Adipocyte (in vitro differentiated cells): Measurements from ENCODE around the gene KITLG.
A peak's percentile ranks its signal among the peaks of the same experiment; 100 is the strongest.

Experiments
- DNase-seq: peaks from one replicate; pipeline ENCODE4 v3.0.0-alpha.2; 2015; ENCODE audit warnings: low read depth
- H3K27me3 ChIP-seq: replicated peaks from 2 replicates; pipeline ENCODE4 v1.7.0; 2013; ENCODE audit warnings: mild to moderate bottlenecking, low read length, moderate library complexity; ENCODE audit not compliant: control insufficient read depth, insufficient read depth
- H3K36me3 ChIP-seq: 2 replicates; pipeline ENCODE4 v1.7.0; 2013; ENCODE audit warnings: low read length, mild to moderate bottlenecking, moderate library complexity; ENCODE audit not compliant: control insufficient read depth, insufficient read depth, severe bottlenecking
- H3K4me1 ChIP-seq: 2 replicates; pipeline ENCODE4 v1.7.0; 2013; ENCODE audit warnings: mild to moderate bottlenecking, low read length, moderate library complexity; ENCODE audit not compliant: control insufficient read depth, insufficient read depth
- H3K4me3 ChIP-seq: 2 replicates; pipeline ENCODE4 v1.7.0; 2013; ENCODE audit warnings: mild to moderate bottlenecking, low read length, moderate library complexity
- H3K9ac ChIP-seq: 2 replicates; pipeline ENCODE4 v1.7.0; 2013; ENCODE audit warnings: mild to moderate bottlenecking, low read length, moderate library complexity
- H3K9me3 ChIP-seq: 2 replicates; pipeline ENCODE4 v1.7.0; 2013; ENCODE audit warnings: mild to moderate bottlenecking, low read length, moderate library complexity; ENCODE audit not compliant: control insufficient read depth

The KITLG gene

DNA sequence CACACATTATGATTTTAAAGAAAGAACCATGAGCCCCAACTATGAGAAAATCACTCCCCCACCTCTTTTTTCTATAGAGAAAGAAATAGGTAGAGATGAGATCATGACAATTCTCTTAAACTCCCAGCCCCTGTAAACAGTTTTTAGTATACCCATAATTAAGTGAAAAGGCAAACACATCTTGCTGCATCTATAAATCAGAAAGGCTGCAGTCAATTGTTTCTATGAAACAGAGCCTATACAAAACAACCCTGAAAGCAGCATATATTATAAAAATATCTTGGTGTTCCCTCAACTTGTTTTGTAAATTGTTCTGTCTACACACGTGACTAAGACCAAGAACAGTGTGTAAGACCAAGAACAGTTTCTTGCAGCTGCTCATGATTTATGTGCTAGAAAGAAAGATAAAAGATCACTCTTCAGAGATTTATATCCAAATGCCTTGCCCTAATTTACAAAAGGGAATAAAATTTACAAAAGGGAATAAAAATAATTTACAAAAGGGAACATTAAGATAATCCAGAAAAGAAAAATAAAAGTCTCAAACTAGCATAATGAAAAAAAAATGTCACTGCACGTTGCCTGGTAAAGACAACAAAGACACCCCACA lies 4.8 kb downstream of the KITLG start:
- Histone ChIP-seq H3K4me3 (no peak overlapping the region), H3K4me1 (peaks cover 78% of the 10 kb centered on the region), H3K9me3 (no peaks in the 10 kb centered on the region), H3K36me3 (no peaks in the 10 kb centered on the region), H3K9ac (no peak overlapping the region), H3K27me3 (no peaks in the 10 kb centered on the region)
- no peak for DNase-seq

- no peak for DNase-seq
- H3K36me3 ChIP-seq, result no peaks in the 10 kb centered on the region
- H3K27me3 ChIP-seq, result no peaks in the 10 kb centered on the region
- peaks cover 84% of the 10 kb centered on the region for H3K4me1 ChIP-seq
- H3K9ac ChIP-seq, result no peak overlapping the region
- H3K4me3 ChIP-seq, result peak overlapping the region; percentile 31
- H3K9me3 ChIP-seq, result no peaks in the 10 kb centered on the region
These were observed 6.0 kb downstream of the KITLG start for GRCh38 chr12:88574278-88574677.

DNA sequence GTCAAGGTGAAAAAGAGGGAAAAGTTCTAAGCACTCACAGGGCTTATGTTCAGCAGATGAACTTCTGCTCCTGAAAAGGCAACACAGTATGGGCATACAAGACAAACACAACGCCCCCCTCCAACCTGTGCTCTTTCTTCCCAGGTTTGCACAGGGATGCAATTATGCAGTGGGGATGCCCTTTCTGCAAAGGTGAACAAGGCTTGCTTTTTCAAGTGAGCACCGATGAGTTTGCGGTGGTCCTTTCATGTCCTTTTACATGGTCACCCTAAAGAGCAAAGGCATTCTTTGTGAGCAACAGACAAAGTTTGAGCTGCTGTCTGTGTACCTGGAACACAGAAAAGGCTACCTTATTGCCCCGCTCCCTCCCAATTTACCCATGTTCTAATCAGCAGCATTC lies 6.7 kb downstream of the KITLG start:
- Histone ChIP-seq H3K9me3 (no peaks in the 10 kb centered on the region), H3K36me3 (no peaks in the 10 kb centered on the region), H3K4me3 (no peak overlapping the region), H3K4me1 (peaks cover 81% of the 10 kb centered on the region), H3K9ac (no peak overlapping the region), H3K27me3 (no peaks in the 10 kb centered on the region)
- DNase-seq, result no peak

DNA sequence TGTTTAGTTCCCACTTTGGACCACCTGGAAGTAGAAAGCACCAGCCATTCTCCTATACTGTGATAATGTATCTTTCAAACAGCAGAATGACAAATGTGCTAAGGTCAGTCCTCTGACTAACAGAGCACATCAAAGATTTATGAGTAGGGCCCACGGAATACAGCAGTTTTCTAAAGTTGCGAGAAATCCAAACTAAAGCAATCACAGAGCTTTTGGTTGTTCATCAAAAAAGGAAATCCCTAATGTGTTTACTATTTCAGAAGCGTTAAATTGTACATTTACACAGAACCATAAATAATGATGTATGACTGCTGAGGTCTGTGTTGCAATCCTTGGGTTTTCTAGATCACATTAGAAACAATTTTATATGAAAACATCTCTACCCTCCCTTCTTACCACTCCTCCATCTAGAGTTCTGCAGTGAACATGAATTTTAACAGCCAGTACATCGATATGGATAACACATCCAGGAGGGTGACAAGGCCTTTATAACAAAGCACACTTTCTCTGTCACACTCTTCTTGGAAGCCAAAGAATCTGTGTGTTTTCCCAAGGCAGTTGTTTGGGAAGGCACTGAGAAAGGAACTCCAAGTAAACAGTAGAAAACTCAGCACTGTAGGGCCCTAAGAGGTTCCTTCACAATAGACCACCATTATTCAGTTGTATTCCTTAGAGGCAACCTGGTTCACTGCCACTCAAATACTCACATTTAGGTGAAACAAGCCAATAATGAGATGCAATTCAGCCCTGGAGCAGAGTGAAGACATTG lies 7.3 kb downstream of the KITLG start:
- no peaks in the 10 kb centered on the region for H3K9me3 ChIP-seq
- peak overlapping the region; percentile 29 for H3K4me3 ChIP-seq

DNA sequence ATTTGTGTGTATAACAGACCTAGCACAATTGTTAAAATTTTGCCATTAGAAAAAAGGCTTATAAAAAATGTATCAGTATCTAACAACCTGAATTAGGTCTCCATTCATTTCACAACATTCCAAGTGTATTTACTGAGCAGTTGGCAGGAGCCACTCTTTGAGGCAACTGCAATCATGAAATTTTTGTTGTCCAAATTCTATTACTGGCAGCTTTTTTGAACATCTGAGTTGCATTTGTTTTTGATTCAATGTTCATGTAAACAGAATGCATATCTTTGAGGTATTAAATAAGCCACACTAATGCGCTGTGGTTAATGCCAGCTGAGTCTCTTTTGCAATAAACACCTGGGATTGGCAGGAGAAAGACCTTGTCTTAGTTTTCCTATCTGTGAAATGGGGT lies 8.7 kb downstream of the KITLG start:
- Histone ChIP-seq H3K4me1 (peaks cover 74% of the 10 kb centered on the region), H3K27me3 (no peaks in the 10 kb centered on the region), H3K36me3 (no peaks in the 10 kb centered on the region), H3K9me3 (no peaks in the 10 kb centered on the region), H3K9ac (no peak overlapping the region), H3K4me3 (no peak overlapping the region)
- peak; percentile 77 for DNase-seq

More for the DNA sequence above, 7.3 kb downstream of the KITLG start:
- H3K36me3 ChIP-seq, result no peaks in the 10 kb centered on the region
- DNase-seq, result peak; percentile 47
- no peak overlapping the region for H3K9ac ChIP-seq
- peaks cover 75% of the 10 kb centered on the region for H3K4me1 ChIP-seq
- H3K27me3 ChIP-seq, result no peaks in the 10 kb centered on the region

GRCh38 chr12:88570103-88570502 lies 10.2 kb downstream of the KITLG start:
- H3K36me3 ChIP-seq, result no peaks in the 10 kb centered on the region
- H3K4me1 ChIP-seq, result peaks cover 63% of the 10 kb centered on the region
- H3K27me3 ChIP-seq, result no peaks in the 10 kb centered on the region
- no peaks in the 10 kb centered on the region for H3K9me3 ChIP-seq
- peak; percentile 43 for DNase-seq
- no peak overlapping the region for H3K4me3 ChIP-seq
- H3K9ac ChIP-seq, result no peak overlapping the region

- Histone ChIP-seq H3K9ac (no peak overlapping the region), H3K9me3 (no peaks in the 10 kb centered on the region), H3K27me3 (no peaks in the 10 kb centered on the region), H3K4me3 (no peak overlapping the region), H3K36me3 (no peaks in the 10 kb centered on the region), H3K4me1 (peaks cover 40% of the 10 kb centered on the region)
- DNase-seq, result peak; percentile 50
These were observed 13.8 kb downstream of the KITLG start for GRCh38 chr12:88566430-88566829.

- DNase-seq, result no peak
- H3K4me1 ChIP-seq, result peaks cover 27% of the 10 kb centered on the region
- peak overlapping the region; percentile 10 for H3K4me3 ChIP-seq
These were observed 17.3 kb downstream of the KITLG start for GRCh38 chr12:88562846-88563582.

GRCh38 chr12:88562151-88562550 lies 18.1 kb downstream of the KITLG start:
- Histone ChIP-seq H3K9ac (no peak overlapping the region), H3K4me3 (no peak overlapping the region), H3K4me1 (peaks cover 20% of the 10 kb centered on the region), H3K9me3 (no peaks in the 10 kb centered on the region), H3K27me3 (no peaks in the 10 kb centered on the region), H3K36me3 (no peaks in the 10 kb centered on the region)
- DNase-seq, result no peak

More at GRCh38 chr12:88562846-88563582, 17.3 kb downstream of the KITLG start:
- H3K9me3 ChIP-seq, result no peaks in the 10 kb centered on the region
- H3K9ac ChIP-seq, result no peak overlapping the region
- no peaks in the 10 kb centered on the region for H3K36me3 ChIP-seq
- H3K27me3 ChIP-seq, result no peaks in the 10 kb centered on the region

- H3K4me3 ChIP-seq, result no peak overlapping the region
- no peak for DNase-seq
These were observed 20.5 kb downstream of the KITLG start for GRCh38 chr12:88559772-88560171.

GRCh38 chr12:88559199-88559598 lies 21.1 kb downstream of the KITLG start:
- Histone ChIP-seq H3K4me1 (peaks cover 15% of the 10 kb centered on the region), H3K4me3 (no peak overlapping the region), H3K9ac (no peak overlapping the region), H3K36me3 (no peaks in the 10 kb centered on the region), H3K27me3 (no peaks in the 10 kb centered on the region), H3K9me3 (no peaks in the 10 kb centered on the region)
- DNase-seq, result no peak

More at GRCh38 chr12:88559772-88560171, 20.5 kb downstream of the KITLG start:
- H3K4me1 ChIP-seq, result peaks cover 11% of the 10 kb centered on the region
- no peak overlapping the region for H3K9ac ChIP-seq
- no peaks in the 10 kb centered on the region for H3K27me3 ChIP-seq
- no peaks in the 10 kb centered on the region for H3K36me3 ChIP-seq
- no peaks in the 10 kb centered on the region for H3K9me3 ChIP-seq
